ENCODE results near the gene IRX2. TPM values are rescaled to one million over a fixed set of nuclear protein-coding genes. Genes with fewer than 3 reads are reported as not detected.

The IRX2 gene
- total and polyA plus RNA-seq, 2 of the 4 experiments (the other 2 are of a cell fraction) = 0.36 to 0.97 TPM

GRCh38 chr5:2797981-2798380 lies 46.5 kb upstream of the IRX2 start:
- no CpG with 5 or more reads among the region's 2 CpGs for WGBS, 2 experiments (ENCODE audit: extremely low coverage in 2 of 2, insufficient read length in 1 of 2)
- no peak overlapping the region for H2BK120ac ChIP-seq (ENCODE audit: low read depth, low read length)
- H3K9me3 ChIP-seq (ENCODE audit: control insufficient read depth, insufficient read depth, low read length) = peaks cover 10% of the 10 kb centered on the region
- H2BK15ac ChIP-seq (ENCODE audit: low read depth, low read length) = no peak overlapping the region
- H3K27ac ChIP-seq (ENCODE audit: insufficient read depth, low read length) = no peak overlapping the region
- H3K9ac ChIP-seq (ENCODE audit: low read depth, low read length) = no peak overlapping the region
- H2BK5ac ChIP-seq (ENCODE audit: low read depth, low read length, poor library complexity, severe bottlenecking) = no peak overlapping the region
- BruUV-seq (replicated peaks) = no TSS peak
- H3K14ac ChIP-seq (replicated peaks; ENCODE audit: low read depth, low read length) = no peak overlapping the region
- H4K5ac ChIP-seq (ENCODE audit: low read depth, low read length) = no peak overlapping the region
- POLR2A ChIA-PET (ENCODE audit: unreplicated experiment) = no interaction called here
- no peak overlapping the region for H2AFZ ChIP-seq (replicated peaks; ENCODE audit: low read length, poor library complexity)
- H4K8ac ChIP-seq (ENCODE audit: low read depth in 2 of 2, low read length in 2 of 2) = no peak overlapping the region
- no peak overlapping the region for H2AK5ac ChIP-seq (ENCODE audit: low read depth, low read length)
- no peaks in the 10 kb centered on the region for H3K4me1 ChIP-seq (ENCODE audit: control insufficient read depth, insufficient read depth, low read length)
- no peak overlapping the region for H3K4ac ChIP-seq (ENCODE audit: low read depth, low read length)
- in situ Hi-C loops (cut with MboI; ENCODE audit: low sequenced_read_pairs) (no loop called here), intact Hi-C loops (cut with micrococcal nuclease) (no loop called here), dilution Hi-C loops (cut with HindIII; ENCODE audit: low sequenced_read_pairs, unreplicated experiment) (no loop called here)
- TF ChIP-seq USF2 (IDR thresholded peaks at IDR 0.05; ENCODE audit: low read depth, low read length) (no peak), MAZ (IDR thresholded peaks at IDR 0.05; ENCODE audit: borderline replicate concordance, low read depth, low read length) (no peak), CHD1 (IDR thresholded peaks at IDR 0.05; ENCODE audit: low read depth, low read length) (no peak), CEBPB (IDR thresholded peaks at IDR 0.05; ENCODE audit: low read depth, low read length) (no peak), CTCF (conservative IDR thresholded peaks at IDR 0.05; ENCODE audit: low read depth, low read length) (no peak), RFX5 (IDR thresholded peaks at IDR 0.05; ENCODE audit: low read depth, low read length) (no peak), RAD21 (IDR thresholded peaks at IDR 0.05; ENCODE audit: low read length) (no peak), BHLHE40 (IDR thresholded peaks at IDR 0.05; ENCODE audit: low read depth, low read length) (no peak), MXI1 (IDR thresholded peaks at IDR 0.05; ENCODE audit: borderline replicate concordance, low read depth, low read length) (no peak), MAFK (IDR thresholded peaks at IDR 0.05; ENCODE audit: low read depth, low read length) (no peak)
- H3K4me2 ChIP-seq (ENCODE audit: low read depth, low read length) = no peak overlapping the region
- no peaks in the 10 kb centered on the region for H4K20me1 ChIP-seq (ENCODE audit: insufficient read depth, low read length)
- no peak overlapping the region for H2BK20ac ChIP-seq (ENCODE audit: low read depth, low read length)
- H3K56ac ChIP-seq (ENCODE audit: extremely low read depth, insufficient read depth, low read length) = no peak overlapping the region
- H3K4me3 ChIP-seq (ENCODE audit: insufficient read depth, low read depth, low read length) = no peak overlapping the region
- H3K18ac ChIP-seq (ENCODE audit: low read depth, low read length) = no peak overlapping the region
- CTCF ChIA-PET = no interaction called here
- H4K91ac ChIP-seq (ENCODE audit: insufficient read depth, low read depth, low read length) = no peak overlapping the region
- H3K23ac ChIP-seq (ENCODE audit: low read depth, low read length) = no peak overlapping the region
- no peaks in the 10 kb centered on the region for H3K36me3 ChIP-seq (ENCODE audit: control insufficient read depth, insufficient read depth, low read length)
- no peak overlapping the region for H2AK9ac ChIP-seq (replicated peaks; ENCODE audit: low read depth, low read length, poor library complexity)
- no peaks in the 10 kb centered on the region for H3K79me1 ChIP-seq (ENCODE audit: low read depth in 1 of 2, low read length in 2 of 2)
- H3K27me3 ChIP-seq (ENCODE audit: control insufficient read depth, insufficient read depth, low read length) = no peaks in the 10 kb centered on the region
- no peak for ATAC-seq (ENCODE audit: low read depth)
- no peaks in the 10 kb centered on the region for H3K9me1 ChIP-seq (ENCODE audit: insufficient read depth, low read length)
- no peak for DNase-seq
